HFF-Myc (cell line): Measurements from ENCODE around the gene LHFPL2.
A peak's percentile ranks its signal among the peaks of the same experiment; 100 is the strongest.

ENCODE experiments used
- DNase-seq: peaks from one replicate; pipeline ENCODE4 v3.0.0-alpha.2; 2011; ENCODE audit warnings: low read depth; ENCODE audit errors: extremely low read depth
- H3K4me3 ChIP-seq: replicated peaks from 2 replicates; pipeline ENCODE4 v1.5.1; 2011; ENCODE audit warnings: low read depth, mild to moderate bottlenecking, control low read depth, low read length
- TF ChIP-seq, protein P1 (sequence below): IDR thresholded peaks from 2 replicates; pipeline ENCODE4 v1.5.1; 2012; ENCODE audit warnings: mild to moderate bottlenecking, low read depth, low read length, control low read depth; ENCODE audit errors: missing control alignments

LHFPL2 gene

DNA sequence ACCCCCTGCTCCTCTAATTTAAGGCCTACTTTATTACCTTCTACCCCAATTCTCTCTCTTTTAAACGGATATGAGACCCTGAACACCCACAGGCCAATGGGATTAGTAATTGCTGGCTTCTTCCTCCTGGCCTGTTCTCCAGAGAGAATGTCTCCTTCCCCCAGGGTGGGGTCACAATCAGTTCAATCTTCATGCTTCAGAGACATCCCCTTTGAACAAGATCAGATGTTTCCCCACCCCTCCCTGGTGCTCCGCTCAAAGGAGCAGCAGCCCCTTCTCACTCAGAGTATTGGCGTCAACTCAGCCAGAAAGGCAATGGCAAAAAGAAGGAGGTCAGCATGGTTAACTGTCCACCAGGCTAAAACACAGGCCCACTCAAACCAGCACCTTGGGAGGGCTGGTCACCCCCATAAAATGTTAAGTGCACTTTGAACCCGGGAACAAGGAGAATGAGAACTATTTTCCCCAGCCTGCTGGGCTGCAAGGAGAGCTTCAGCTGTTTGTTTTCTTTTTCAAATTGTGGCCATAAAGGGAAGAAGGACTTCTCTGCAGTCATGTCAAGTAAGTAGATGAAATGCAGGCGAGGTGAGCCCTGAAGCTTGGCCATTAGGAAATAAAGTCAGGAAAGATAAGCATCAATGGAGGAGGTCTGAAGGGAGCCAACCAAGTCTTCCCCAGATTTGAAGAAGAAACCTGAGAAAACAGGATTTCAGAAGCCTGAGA, 20.1 kb downstream of the LHFPL2 start:
- TF ChIP-seq, protein P1, sequence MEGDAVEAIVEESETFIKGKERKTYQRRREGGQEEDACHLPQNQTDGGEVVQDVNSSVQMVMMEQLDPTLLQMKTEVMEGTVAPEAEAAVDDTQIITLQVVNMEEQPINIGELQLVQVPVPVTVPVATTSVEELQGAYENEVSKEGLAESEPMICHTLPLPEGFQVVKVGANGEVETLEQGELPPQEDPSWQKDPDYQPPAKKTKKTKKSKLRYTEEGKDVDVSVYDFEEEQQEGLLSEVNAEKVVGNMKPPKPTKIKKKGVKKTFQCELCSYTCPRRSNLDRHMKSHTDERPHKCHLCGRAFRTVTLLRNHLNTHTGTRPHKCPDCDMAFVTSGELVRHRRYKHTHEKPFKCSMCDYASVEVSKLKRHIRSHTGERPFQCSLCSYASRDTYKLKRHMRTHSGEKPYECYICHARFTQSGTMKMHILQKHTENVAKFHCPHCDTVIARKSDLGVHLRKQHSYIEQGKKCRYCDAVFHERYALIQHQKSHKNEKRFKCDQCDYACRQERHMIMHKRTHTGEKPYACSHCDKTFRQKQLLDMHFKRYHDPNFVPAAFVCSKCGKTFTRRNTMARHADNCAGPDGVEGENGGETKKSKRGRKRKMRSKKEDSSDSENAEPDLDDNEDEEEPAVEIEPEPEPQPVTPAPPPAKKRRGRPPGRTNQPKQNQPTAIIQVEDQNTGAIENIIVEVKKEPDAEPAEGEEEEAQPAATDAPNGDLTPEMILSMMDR: no peak
- DNase-seq: no peak
- no peak overlapping the region for H3K4me3 ChIP-seq

DNA sequence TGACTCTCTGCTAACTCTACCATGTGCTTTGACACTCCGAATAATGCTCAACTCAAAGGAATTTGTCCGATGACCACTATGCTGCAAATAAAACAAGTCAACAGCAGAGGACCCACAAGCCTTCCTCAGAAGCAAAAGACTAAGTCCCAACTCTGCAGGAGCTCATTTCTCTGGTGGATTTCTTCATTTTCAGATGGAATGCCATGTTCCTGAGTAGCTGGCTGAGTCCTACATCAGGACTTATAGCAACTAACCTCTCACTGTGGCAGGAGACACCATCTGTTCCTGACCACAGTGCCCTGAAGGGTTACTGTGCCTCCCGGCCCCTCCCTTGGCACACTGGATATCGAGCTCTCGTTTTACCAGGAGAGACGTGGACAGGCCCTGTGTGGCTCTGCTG, 20.8 kb downstream of the LHFPL2 start:
- DNase-seq: no peak
- no peak overlapping the region for H3K4me3 ChIP-seq
- TF ChIP-seq, protein P1: no peak

DNA sequence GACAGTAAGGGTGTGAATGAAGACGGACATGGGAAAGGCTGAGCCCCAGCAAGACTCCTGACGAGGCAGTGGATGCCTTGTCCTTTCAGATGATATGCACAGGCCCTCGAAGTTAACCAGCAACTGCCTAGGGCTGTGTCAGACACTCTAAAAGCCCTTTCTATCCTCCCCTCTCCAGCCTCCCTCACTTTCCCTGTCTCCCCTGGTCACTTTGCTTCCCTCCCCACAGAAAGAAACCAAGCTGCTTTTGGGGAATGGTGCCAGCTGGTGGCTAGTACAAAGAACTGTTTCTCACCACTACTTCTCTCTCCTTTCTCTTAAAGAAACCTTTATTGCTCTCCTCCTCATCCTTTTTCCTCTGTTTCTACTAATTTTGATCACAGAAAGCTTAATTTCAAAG, 21.4 kb downstream of the LHFPL2 start:
- no peak for DNase-seq
- TF ChIP-seq, protein P1: peak; percentile 37
- H3K4me3 ChIP-seq: no peak overlapping the region

DNA sequence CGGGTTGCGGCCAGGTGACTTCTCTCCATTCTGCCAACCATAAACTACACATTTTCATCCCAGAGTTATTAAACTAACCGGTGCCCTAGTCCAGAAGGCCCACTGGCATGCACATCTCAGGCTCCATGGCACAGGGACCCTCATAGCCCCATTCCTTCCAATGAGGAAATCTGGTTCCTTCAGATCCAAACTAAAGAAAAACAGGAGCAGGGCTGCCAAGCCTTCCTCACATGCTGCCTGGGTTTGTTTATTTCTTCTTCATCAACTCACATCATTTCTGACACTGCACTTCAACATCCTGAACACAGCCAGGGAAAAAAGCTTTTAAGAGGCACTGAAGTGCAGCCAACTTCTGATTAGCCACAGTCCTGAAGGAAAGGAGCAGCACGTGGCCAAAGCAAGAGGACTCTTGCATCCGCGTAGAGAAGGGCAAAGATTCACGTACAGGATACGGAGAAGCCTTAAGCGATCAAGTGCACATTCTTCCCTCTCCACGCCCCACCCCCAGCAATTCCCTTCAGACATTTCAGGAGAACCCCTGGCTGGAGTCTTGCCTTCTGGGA, 22.5 kb downstream of the LHFPL2 start:
- no peak overlapping the region for H3K4me3 ChIP-seq
- no peak for DNase-seq
- TF ChIP-seq, protein P1: no peak

DNA sequence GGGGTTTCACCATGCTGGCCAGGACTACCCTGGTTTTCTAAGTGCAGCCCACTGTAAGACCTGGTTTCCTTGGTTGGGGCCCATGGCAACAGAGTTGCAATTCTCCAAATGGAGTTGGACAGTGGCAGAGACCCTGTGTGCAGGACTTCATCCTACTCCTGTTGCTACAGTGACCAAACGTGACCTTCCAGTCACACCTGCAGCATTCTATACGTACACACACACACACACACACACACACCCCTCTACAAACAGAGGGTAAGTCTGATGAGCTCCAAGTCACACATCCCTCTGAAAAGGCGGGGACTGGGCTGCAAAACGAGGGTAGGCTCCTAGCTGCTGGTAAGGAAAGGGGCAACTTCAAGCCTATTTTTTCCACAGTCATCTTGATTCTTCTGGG, 23.6 kb downstream of the LHFPL2 start:
- TF ChIP-seq, protein P1: no peak
- H3K4me3 ChIP-seq: no peak overlapping the region
- no peak for DNase-seq

DNA sequence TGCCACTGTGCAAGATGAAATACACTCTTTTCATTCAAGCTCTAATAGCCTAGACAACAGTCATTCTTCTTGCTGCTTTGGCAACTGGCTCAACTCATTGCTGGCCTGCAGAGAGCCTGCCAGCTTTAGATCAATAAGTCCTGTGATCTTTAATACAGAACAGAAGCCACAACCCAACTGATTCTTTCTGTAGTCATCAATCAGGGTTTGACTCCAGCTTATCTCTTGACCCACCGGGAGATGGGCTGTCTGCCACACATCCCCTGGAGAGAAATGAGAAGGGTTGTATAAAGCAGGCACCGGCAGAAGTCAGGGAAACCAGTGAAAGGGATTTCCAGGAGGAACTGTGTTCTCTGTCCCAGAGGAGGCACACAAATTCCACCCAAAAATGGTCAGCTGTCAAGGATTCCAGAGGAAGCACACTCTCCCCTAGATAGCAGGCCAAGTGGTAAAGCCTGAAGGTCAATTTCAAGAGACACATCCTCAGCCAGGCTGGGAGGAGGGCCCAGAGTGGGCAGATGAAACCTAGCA, 24.5 kb downstream of the LHFPL2 start:
- DNase-seq: no peak

More for the DNA sequence above, 24.5 kb downstream of the LHFPL2 start:
- H3K4me3 ChIP-seq: no peak overlapping the region
- TF ChIP-seq, protein P1: no peak
